Activated CD8-positive, alpha-beta T cell treated with anti-CD3 and anti-CD28 coated beads for 36 hours (primary cell): ENCODE data around the gene OPN3. TPM values are rescaled to one million over a fixed set of nuclear protein-coding genes. Genes with fewer than 3 reads are reported as not detected.

Experiments
- ATAC-seq: fragments of 200-7000 bp; cut with Tn5 transposase; one replicate; pipeline ENCODE4 v1.10.0; 2021; ENCODE audit warnings: mild to moderate bottlenecking, moderate library complexity
- CTCF ChIA-PET: fragments of 350-600 bp; sonication (Branson Sonifier 250); formaldehyde crosslinking; loops from one replicate; lab custom pipeline; 2021; ENCODE audit warnings: antibody characterized with exemption; lab: Charles Lee
- POLR2A ChIA-PET: fragments of 350-600 bp; sonication (Branson Sonifier 250); formaldehyde crosslinking; loops from one replicate; lab custom pipeline; 2021; ENCODE audit warnings: antibody characterized with exemption; lab: Charles Lee
- DNase-seq: peaks from one replicate; pipeline ENCODE4 v3.0.0-alpha.2; 2020
- H3K27ac Mint-ChIP-seq: one replicate; pipeline ENCODE4 v1.8.0; 2021; ENCODE audit warnings: mild to moderate bottlenecking, mixed read lengths
- H3K27me3 Mint-ChIP-seq: one replicate; pipeline ENCODE4 v1.8.0; 2021; ENCODE audit warnings: mixed read lengths
- H3K36me3 Mint-ChIP-seq: one replicate; pipeline ENCODE4 v1.8.0; 2021; ENCODE audit warnings: low read depth, mixed read lengths
- H3K4me1 Mint-ChIP-seq: one replicate; pipeline ENCODE4 v1.8.0; 2021; ENCODE audit warnings: low read depth, mixed read lengths
- H3K4me3 Mint-ChIP-seq: one replicate; pipeline ENCODE4 v1.8.0; 2021; ENCODE audit warnings: mild to moderate bottlenecking, moderate library complexity, mixed read lengths
- H3K9me3 Mint-ChIP-seq: one replicate; pipeline ENCODE4 v1.8.0; 2021; ENCODE audit warnings: mixed read lengths
- CTCF ChIP-seq: fragments of 200-600 bp; IDR thresholded peaks from one replicate; pipeline ENCODE4 v1.8.0; 2022; ENCODE audit warnings: antibody characterized with exemption, mild to moderate bottlenecking
- intact Hi-C: fragments of 100-400 bp; cut with micrococcal nuclease; formaldehyde crosslinking; loops from one replicate; pipeline ENCODE4 v1.10.0; 2022
- total RNA-seq, 2 experiments: library from RNA; stranded (reverse); gene quantifications; one replicate each; pipeline ENCODE4 v1.2.3, GENCODE V29; 2021

The OPN3 gene
- total RNA-seq, 2 experiments from 2014 or later, result 9.9 to 11.8 TPM

- H3K4me1 Mint-ChIP-seq, result peaks cover 13% of the 10 kb centered on the region
- CTCF ChIA-PET, result interaction anchor here (0.8 to 4.5 kb wide), 21 partner anchors 9 to 386 kb away, joined by 3 to 37 read pairs (median 6); partner anchors contain the start of genes EXO1, KMO and MAP1LC3C
- H3K27me3 Mint-ChIP-seq, result no peaks in the 10 kb centered on the region
- H3K36me3 Mint-ChIP-seq, result no peaks in the 10 kb centered on the region
- H3K27ac Mint-ChIP-seq, result no peak overlapping the region
- no peak for TF ChIP-seq CTCF
- no peak for DNase-seq
- POLR2A ChIA-PET, result interaction anchor here (0.6 to 1.1 kb wide), 3 partner anchors 15 to 28 kb away, joined by 3 read pairs; no protein-coding TSS in a partner anchor
- intact Hi-C loops, result loop anchor here (5.0 to 10.0 kb wide), 4 partner anchors 79 to 393 kb away; partner anchors contain the start of genes EXO1 and KMO
- no peak overlapping the region for H3K4me3 Mint-ChIP-seq
- ATAC-seq, result no peak
- H3K9me3 Mint-ChIP-seq, result no peaks in the 10 kb centered on the region
Measured at GRCh38 chr1:241611736-241612135, 28.4 kb downstream of the OPN3 start.

GRCh38 chr1:241611063-241611462 is 29.1 kb downstream of the OPN3 start:
- peak; percentile 81 for TF ChIP-seq CTCF
- H3K27ac Mint-ChIP-seq, result no peak overlapping the region
- H3K4me3 Mint-ChIP-seq, result no peak overlapping the region
- no peak for DNase-seq
- ATAC-seq, result peak; percentile 87
- no peaks in the 10 kb centered on the region for H3K9me3 Mint-ChIP-seq
- peaks cover 13% of the 10 kb centered on the region for H3K4me1 Mint-ChIP-seq
- H3K36me3 Mint-ChIP-seq, result no peaks in the 10 kb centered on the region
- no peaks in the 10 kb centered on the region for H3K27me3 Mint-ChIP-seq
- intact Hi-C loops, result loop anchor here (5.0 to 10.0 kb wide), 4 partner anchors 79 to 394 kb away; partner anchors contain the start of genes EXO1 and KMO
- ChIA-PET POLR2A (interaction anchor here (0.6 to 1.1 kb wide), 2 partner anchors 14 to 28 kb away, joined by 3 read pairs; no protein-coding TSS in a partner anchor), CTCF (interaction anchor here (0.6 to 4.5 kb wide), 46 partner anchors 9 to 407 kb away, joined by 3 to 37 read pairs (median 3); partner anchors contain the start of genes EXO1, FH, KMO and MAP1LC3C)

- ChIA-PET CTCF (interaction anchor here (0.6 to 4.5 kb wide), 46 partner anchors 8 to 408 kb away, joined by 3 to 37 read pairs (median 4); partner anchors contain the start of genes EXO1, FH, KMO and MAP1LC3C), POLR2A (no interaction called here)
- intact Hi-C loops, result loop anchor here (5.0 to 10.0 kb wide), 4 partner anchors 78 to 395 kb away; partner anchors contain the start of genes EXO1 and KMO
- H3K4me1 Mint-ChIP-seq, result peaks cover 13% of the 10 kb centered on the region
- H3K4me3 Mint-ChIP-seq, result no peak overlapping the region
- ATAC-seq (no peak), DNase-seq (no peak)
- no peaks in the 10 kb centered on the region for H3K27me3 Mint-ChIP-seq
- no peak overlapping the region for H3K27ac Mint-ChIP-seq
- H3K9me3 Mint-ChIP-seq, result no peaks in the 10 kb centered on the region
- no peak for TF ChIP-seq CTCF
- no peaks in the 10 kb centered on the region for H3K36me3 Mint-ChIP-seq
Measured at GRCh38 chr1:241610056-241610815, 29.9 kb downstream of the OPN3 start.

GRCh38 chr1:241608379-241609033 is 31.7 kb downstream of the OPN3 start:
- ATAC-seq (no peak), DNase-seq (no peak)
- H3K36me3 Mint-ChIP-seq, result peaks cover 2% of the 10 kb centered on the region
- POLR2A ChIA-PET, result no interaction called here
- TF ChIP-seq CTCF, result no peak
- no peak overlapping the region for H3K4me3 Mint-ChIP-seq
- peaks cover 11% of the 10 kb centered on the region for H3K4me1 Mint-ChIP-seq
- H3K27ac Mint-ChIP-seq, result no peak overlapping the region
- no peaks in the 10 kb centered on the region for H3K27me3 Mint-ChIP-seq
- CTCF ChIA-PET, result interaction anchor here (1.5 kb wide), 1 partner anchor 19 kb away, joined by 6 read pairs; no protein-coding TSS in a partner anchor
- intact Hi-C loops, result no loop called here
- H3K9me3 Mint-ChIP-seq, result no peaks in the 10 kb centered on the region
